ENCODE results near the gene ITGAX. TPM values are rescaled to one million over a fixed set of nuclear protein-coding genes. Genes with fewer than 3 reads are reported as not detected.

The ITGAX gene
- total and polyA plus RNA-seq, 2 donors (not counting 1 experiment from before 2014, with no cell fraction given) = 48.0 to 78.8 TPM

DNA sequence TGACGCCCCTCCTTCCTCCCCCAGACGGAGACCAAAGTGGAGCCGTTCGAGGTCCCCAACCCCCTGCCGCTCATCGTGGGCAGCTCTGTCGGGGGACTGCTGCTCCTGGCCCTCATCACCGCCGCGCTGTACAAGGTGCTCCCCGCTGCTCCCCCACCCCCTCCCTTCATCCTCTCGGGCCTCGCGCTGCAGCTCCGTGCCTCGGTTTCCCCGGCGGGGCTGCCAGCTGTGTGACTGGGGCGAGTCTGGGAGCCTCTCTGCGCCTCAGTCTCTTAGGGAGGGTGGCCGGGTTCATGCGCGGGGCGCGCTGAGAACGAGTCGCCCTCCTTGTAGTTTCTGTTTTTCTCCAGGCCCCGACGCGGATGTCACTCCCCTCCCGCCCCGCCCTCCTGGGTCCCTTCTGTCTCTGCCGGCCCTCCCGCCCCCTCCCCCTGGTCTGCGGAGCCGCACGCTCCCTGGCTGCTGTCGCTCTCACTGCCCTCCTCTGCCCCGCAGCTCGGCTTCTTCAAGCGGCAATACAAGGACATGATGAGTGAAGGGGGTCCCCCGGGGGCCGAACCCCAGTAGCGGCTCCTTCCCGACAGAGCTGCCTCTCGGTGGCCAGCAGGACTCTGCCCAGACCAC lies 23.7 kb upstream of the ITGAX start:
- peaks cover 0 to 7% (median 0%) of the 10 kb centered on the region in 3 donors for H3K9me3 ChIP-seq (ENCODE audit: control extremely low read depth in 1 of 3, control insufficient read depth in 2 of 3, insufficient read depth in 1 of 3, low read length in 2 of 3)
- POLR2A ChIA-PET = interaction anchor here (1.5 kb wide), 1 partner anchor 23 kb away, joined by 5 read pairs; the partner anchor contains the start of gene ITGAX
- 3% methylated on average over 39 of the region's 46 CpGs for WGBS (ENCODE audit: insufficient coverage)
- no peaks in the 10 kb centered on the region for H3K9me3 Mint-ChIP-seq (ENCODE audit: insufficient read depth)
- no peaks in the 10 kb centered on the region for H3K36me3 ChIP-seq (replicated peaks in 1 of 2; ENCODE audit: control extremely low read depth in 1 of 2, control insufficient read depth in 1 of 2, extremely low read depth in 1 of 2, insufficient read depth in 2 of 2, low read length in 1 of 2)
- peak overlapping the region; percentile 74 for H3K4me3 Mint-ChIP-seq
- H3K27me3 ChIP-seq (replicated peaks in 1 of 4; ENCODE audit: control extremely low read depth in 1 of 4, control insufficient read depth in 3 of 4, insufficient read depth in 4 of 4, low read length in 3 of 4) = peaks cover 0 to 20% (median 2%) of the 10 kb centered on the region in 4 experiments
- peaks cover 3% of the 10 kb centered on the region for H3K79me2 ChIP-seq (ENCODE audit: control insufficient read depth, insufficient read depth, low read length)
- H3K4me2 ChIP-seq (replicated peaks; ENCODE audit: low read depth, low read length, poor library complexity, severe bottlenecking) = peak overlapping the region; percentile 94
- peak overlapping the region; percentile 70 for H3K9ac ChIP-seq (ENCODE audit: low read length)
- CTCF ChIA-PET = interaction anchor here (1.2 to 4.0 kb wide), 3 partner anchors 51 to 346 kb away, joined by 3 to 35 read pairs (median 22); partner anchors contain the start of genes HSD3B7 and PYCARD
- peak overlapping the region; percentile 88 for H3K27ac Mint-ChIP-seq
- peaks cover 6% of the 10 kb centered on the region for H3K27me3 Mint-ChIP-seq
- peak overlapping the region in 4 of 5 experiments; percentile 30 to 70 (median 60) for H3K4me3 ChIP-seq (ENCODE audit: control extremely low read depth in 1 of 5, extremely low read depth in 1 of 5, insufficient read depth in 1 of 5, low read depth in 2 of 5, low read length in 4 of 5)
- no peak for TF ChIP-seq EZH2 (IDR thresholded peaks at IDR 0.05; ENCODE audit: borderline replicate concordance, insufficient read depth, low read depth, low read length, poor library complexity, severe bottlenecking)
- TF ChIP-seq, protein P1, sequence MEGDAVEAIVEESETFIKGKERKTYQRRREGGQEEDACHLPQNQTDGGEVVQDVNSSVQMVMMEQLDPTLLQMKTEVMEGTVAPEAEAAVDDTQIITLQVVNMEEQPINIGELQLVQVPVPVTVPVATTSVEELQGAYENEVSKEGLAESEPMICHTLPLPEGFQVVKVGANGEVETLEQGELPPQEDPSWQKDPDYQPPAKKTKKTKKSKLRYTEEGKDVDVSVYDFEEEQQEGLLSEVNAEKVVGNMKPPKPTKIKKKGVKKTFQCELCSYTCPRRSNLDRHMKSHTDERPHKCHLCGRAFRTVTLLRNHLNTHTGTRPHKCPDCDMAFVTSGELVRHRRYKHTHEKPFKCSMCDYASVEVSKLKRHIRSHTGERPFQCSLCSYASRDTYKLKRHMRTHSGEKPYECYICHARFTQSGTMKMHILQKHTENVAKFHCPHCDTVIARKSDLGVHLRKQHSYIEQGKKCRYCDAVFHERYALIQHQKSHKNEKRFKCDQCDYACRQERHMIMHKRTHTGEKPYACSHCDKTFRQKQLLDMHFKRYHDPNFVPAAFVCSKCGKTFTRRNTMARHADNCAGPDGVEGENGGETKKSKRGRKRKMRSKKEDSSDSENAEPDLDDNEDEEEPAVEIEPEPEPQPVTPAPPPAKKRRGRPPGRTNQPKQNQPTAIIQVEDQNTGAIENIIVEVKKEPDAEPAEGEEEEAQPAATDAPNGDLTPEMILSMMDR (IDR thresholded peaks at IDR 0.05) = no peak
- peak; percentile 53 for ATAC-seq (ENCODE audit: low read depth)
- intact Hi-C loops (cut with micrococcal nuclease) = no loop called here
- H2AFZ ChIP-seq (ENCODE audit: insufficient read depth, low read depth, low read length, poor library complexity, severe bottlenecking) = peak overlapping the region; percentile 86
- no peaks in the 10 kb centered on the region for H4K20me1 ChIP-seq (ENCODE audit: control insufficient read depth, insufficient read depth, low read length, poor library complexity, severe bottlenecking)
- H3K4me1 ChIP-seq (ENCODE audit: control insufficient read depth in 2 of 2, insufficient read depth in 2 of 2, low read length in 2 of 2) = peaks cover 7 to 19% of the 10 kb centered on the region in 2 donors
- peaks cover 23% of the 10 kb centered on the region for H3K4me1 Mint-ChIP-seq
- DNase-seq = peak; percentile 56
- peak overlapping the region in 1 of 2 donors; percentile 36 for H3K27ac ChIP-seq (ENCODE audit: low read length in 2 of 2)

DNA sequence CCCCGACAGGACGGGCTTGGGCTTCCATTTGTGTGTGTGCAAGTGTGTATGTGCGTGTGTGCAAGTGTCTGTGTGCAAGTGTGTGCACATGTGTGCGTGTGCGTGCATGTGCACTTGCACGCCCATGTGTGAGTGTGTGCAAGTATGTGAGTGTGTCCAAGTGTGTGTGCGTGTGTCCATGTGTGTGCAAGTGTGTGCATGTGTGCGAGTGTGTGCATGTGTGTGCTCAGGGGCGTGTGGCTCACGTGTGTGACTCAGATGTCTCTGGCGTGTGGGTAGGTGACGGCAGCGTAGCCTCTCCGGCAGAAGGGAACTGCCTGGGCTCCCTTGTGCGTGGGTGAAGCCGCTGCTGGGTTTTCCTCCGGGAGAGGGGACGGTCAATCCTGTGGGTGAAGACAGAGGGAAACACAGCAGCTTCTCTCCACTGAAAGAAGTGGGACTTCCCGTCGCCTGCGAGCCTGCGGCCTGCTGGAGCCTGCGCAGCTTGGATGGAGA lies 23.1 kb upstream of the ITGAX start:
- POLR2A ChIA-PET = interaction anchor here (1.5 to 2.0 kb wide), 2 partner anchors 23 to 152 kb away, joined by 5 read pairs; partner anchors contain the start of genes FUS and ITGAX
- no peak for ATAC-seq (ENCODE audit: low read depth)

More for the DNA sequence above, 23.1 kb upstream of the ITGAX start:
- peaks cover 0 to 24% (median 2%) of the 10 kb centered on the region in 4 experiments for H3K27me3 ChIP-seq (replicated peaks in 1 of 4; ENCODE audit: control extremely low read depth in 1 of 4, control insufficient read depth in 3 of 4, insufficient read depth in 4 of 4, low read length in 3 of 4)
- Mint-ChIP-seq H3K4me1 (peaks cover 23% of the 10 kb centered on the region), H3K27me3 (peaks cover 11% of the 10 kb centered on the region), H3K4me3 (peak overlapping the region; percentile 74), H3K9me3 (ENCODE audit: insufficient read depth) (no peaks in the 10 kb centered on the region), H3K27ac (peak overlapping the region; percentile 56)
- peak overlapping the region; percentile 86 for H2AFZ ChIP-seq (ENCODE audit: insufficient read depth, low read depth, low read length, poor library complexity, severe bottlenecking)
- peaks cover 3% of the 10 kb centered on the region for H3K79me2 ChIP-seq (ENCODE audit: control insufficient read depth, insufficient read depth, low read length)
- no peak overlapping the region for H3K27ac ChIP-seq (ENCODE audit: low read length in 2 of 2)
- CTCF ChIA-PET = interaction anchor here (1.0 to 4.0 kb wide), 7 partner anchors 50 to 349 kb away, joined by 3 to 35 read pairs (median 12); partner anchors contain the start of genes HSD3B7 and PYCARD
- peaks cover 7 to 19% of the 10 kb centered on the region in 2 donors for H3K4me1 ChIP-seq (ENCODE audit: control insufficient read depth in 2 of 2, insufficient read depth in 2 of 2, low read length in 2 of 2)
- no peak for TF ChIP-seq EZH2 (IDR thresholded peaks at IDR 0.05; ENCODE audit: borderline replicate concordance, insufficient read depth, low read depth, low read length, poor library complexity, severe bottlenecking)
- TF ChIP-seq, protein P1 (IDR thresholded peaks at IDR 0.05) = no peak
- H4K20me1 ChIP-seq (ENCODE audit: control insufficient read depth, insufficient read depth, low read length, poor library complexity, severe bottlenecking) = no peaks in the 10 kb centered on the region
- peak overlapping the region; percentile 94 for H3K4me2 ChIP-seq (replicated peaks; ENCODE audit: low read depth, low read length, poor library complexity, severe bottlenecking)
- H3K9me3 ChIP-seq (ENCODE audit: control extremely low read depth in 1 of 3, control insufficient read depth in 2 of 3, insufficient read depth in 1 of 3, low read length in 2 of 3) = peaks cover 0 to 7% (median 0%) of the 10 kb centered on the region in 3 donors
- H3K36me3 ChIP-seq (replicated peaks in 1 of 2; ENCODE audit: control extremely low read depth in 1 of 2, control insufficient read depth in 1 of 2, extremely low read depth in 1 of 2, insufficient read depth in 2 of 2, low read length in 1 of 2) = no peaks in the 10 kb centered on the region
- H3K4me3 ChIP-seq (ENCODE audit: control extremely low read depth in 1 of 5, extremely low read depth in 1 of 5, insufficient read depth in 1 of 5, low read depth in 2 of 5, low read length in 4 of 5) = peak overlapping the region in 4 of 5 experiments; percentile 30 to 70 (median 60)
- DNase-seq = no peak
- intact Hi-C loops (cut with micrococcal nuclease) = no loop called here
- H3K9ac ChIP-seq (ENCODE audit: low read length) = peak overlapping the region; percentile 70
- WGBS (ENCODE audit: insufficient coverage) = 97% methylated on average over 22 of the region's 23 CpGs
